ENCODE data around the gene USP34. TPM values are rescaled to one million over a fixed set of nuclear protein-coding genes. Genes with fewer than 3 reads are reported as not detected.

Gene USP34
- total RNA-seq, 1 experiment from 2014 or later = 91.4 TPM

DNA sequence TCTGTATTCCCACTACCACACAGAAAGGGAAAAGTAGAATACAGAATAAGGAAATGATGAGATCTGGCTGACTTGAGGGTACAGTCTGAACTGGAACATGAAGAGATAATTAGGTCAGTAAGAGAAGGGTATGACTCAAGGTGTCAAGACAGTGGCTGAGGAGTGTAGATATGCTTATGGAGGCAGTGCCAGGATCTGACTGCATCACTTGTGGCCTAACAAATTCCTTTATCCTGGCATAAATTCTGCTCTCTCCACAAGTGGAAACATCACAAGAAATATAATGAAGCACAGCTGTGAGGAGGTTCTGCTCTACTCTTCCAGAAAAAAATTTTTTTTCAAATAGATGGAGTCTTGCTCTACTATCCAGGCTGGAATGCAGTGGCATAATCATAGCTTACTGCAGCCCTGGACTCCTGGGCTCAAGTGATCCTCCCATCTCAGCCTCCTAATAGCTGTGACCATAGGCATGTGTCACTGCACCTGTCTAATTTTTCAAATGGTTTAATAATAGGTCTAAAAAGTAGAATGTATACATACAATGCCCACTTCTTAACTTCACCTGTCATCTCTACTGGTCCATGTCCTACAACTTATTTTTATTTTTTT lies 223.6 kb downstream of the USP34 start:
- Histone ChIP-seq H3K27me3 (ENCODE audit: control insufficient read depth, insufficient read depth, low read length) (no peaks in the 10 kb centered on the region), H3K27ac (ENCODE audit: low read length) (no peak overlapping the region), H3K9me3 (ENCODE audit: control insufficient read depth, insufficient read depth, low read depth, low read length) (no peaks in the 10 kb centered on the region), H3K4me3 (ENCODE audit: low read depth in 2 of 2, low read length in 2 of 2) (no peak overlapping the region), H3K4me1 (ENCODE audit: control insufficient read depth, insufficient read depth, low read length) (no peaks in the 10 kb centered on the region), H3K36me3 (ENCODE audit: control insufficient read depth, insufficient read depth, low read length) (peaks cover 37% of the 10 kb centered on the region)
- BruUV-seq (replicated peaks) = no TSS peak
- in situ Hi-C loops (cut with HindIII; ENCODE audit: low pct_unique_long_range_greater_than_20kb, low sequenced_read_pairs) = no loop called here
- ChIA-PET CTCF (no interaction called here), POLR2A (no interaction called here)
- intact Hi-C loops (cut with micrococcal nuclease; ENCODE audit: unreplicated experiment) = no loop called here
- ATAC-seq (peak; percentile 34; the same call in 1 of the 2 replicates), DNase-seq (ENCODE audit: low read depth, low spot score) (no peak)
- no peak for TF ChIP-seq POLR2AphosphoS5 (IDR thresholded peaks at IDR 0.05; ENCODE audit: low read depth, low read length)
- TF ChIP-seq, protein P1, sequence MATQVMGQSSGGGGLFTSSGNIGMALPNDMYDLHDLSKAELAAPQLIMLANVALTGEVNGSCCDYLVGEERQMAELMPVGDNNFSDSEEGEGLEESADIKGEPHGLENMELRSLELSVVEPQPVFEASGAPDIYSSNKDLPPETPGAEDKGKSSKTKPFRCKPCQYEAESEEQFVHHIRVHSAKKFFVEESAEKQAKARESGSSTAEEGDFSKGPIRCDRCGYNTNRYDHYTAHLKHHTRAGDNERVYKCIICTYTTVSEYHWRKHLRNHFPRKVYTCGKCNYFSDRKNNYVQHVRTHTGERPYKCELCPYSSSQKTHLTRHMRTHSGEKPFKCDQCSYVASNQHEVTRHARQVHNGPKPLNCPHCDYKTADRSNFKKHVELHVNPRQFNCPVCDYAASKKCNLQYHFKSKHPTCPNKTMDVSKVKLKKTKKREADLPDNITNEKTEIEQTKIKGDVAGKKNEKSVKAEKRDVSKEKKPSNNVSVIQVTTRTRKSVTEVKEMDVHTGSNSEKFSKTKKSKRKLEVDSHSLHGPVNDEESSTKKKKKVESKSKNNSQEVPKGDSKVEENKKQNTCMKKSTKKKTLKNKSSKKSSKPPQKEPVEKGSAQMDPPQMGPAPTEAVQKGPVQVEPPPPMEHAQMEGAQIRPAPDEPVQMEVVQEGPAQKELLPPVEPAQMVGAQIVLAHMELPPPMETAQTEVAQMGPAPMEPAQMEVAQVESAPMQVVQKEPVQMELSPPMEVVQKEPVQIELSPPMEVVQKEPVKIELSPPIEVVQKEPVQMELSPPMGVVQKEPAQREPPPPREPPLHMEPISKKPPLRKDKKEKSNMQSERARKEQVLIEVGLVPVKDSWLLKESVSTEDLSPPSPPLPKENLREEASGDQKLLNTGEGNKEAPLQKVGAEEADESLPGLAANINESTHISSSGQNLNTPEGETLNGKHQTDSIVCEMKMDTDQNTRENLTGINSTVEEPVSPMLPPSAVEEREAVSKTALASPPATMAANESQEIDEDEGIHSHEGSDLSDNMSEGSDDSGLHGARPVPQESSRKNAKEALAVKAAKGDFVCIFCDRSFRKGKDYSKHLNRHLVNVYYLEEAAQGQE (IDR thresholded peaks at IDR 0.05; ENCODE audit: insufficient read depth in 1 of 2, low read depth in 2 of 2, low read length in 1 of 2) = no peak
- TF ChIP-seq, protein P2, sequence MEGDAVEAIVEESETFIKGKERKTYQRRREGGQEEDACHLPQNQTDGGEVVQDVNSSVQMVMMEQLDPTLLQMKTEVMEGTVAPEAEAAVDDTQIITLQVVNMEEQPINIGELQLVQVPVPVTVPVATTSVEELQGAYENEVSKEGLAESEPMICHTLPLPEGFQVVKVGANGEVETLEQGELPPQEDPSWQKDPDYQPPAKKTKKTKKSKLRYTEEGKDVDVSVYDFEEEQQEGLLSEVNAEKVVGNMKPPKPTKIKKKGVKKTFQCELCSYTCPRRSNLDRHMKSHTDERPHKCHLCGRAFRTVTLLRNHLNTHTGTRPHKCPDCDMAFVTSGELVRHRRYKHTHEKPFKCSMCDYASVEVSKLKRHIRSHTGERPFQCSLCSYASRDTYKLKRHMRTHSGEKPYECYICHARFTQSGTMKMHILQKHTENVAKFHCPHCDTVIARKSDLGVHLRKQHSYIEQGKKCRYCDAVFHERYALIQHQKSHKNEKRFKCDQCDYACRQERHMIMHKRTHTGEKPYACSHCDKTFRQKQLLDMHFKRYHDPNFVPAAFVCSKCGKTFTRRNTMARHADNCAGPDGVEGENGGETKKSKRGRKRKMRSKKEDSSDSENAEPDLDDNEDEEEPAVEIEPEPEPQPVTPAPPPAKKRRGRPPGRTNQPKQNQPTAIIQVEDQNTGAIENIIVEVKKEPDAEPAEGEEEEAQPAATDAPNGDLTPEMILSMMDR (IDR thresholded peaks at IDR 0.05) = no peak
- no peak for TF ChIP-seq TCF7L2 (IDR thresholded peaks at IDR 0.05; ENCODE audit: low read depth, low read length)
- TF ChIP-seq SIN3A (IDR thresholded peaks at IDR 0.05; ENCODE audit: borderline replicate concordance, insufficient read depth, low read depth, low read length) = no peak

DNA sequence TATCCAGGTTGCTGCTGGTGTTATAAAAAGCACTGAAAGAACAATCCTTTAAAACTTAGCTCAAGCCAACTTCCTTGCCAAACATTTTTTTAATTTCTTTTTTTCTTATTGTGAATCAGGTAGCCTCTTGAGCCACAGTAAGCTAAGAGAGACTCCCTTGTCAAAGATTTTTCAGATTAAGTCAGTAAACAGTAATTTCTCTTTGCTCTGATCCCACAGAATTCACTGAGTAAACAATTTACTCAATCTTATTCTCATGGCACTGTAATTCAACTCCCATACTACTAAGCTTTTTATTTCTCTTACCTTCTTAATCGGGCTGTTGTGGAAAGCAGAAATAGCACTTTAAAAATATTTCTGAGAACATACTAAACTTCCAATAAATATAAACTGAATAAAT lies 226.2 kb downstream of the USP34 start:
- POLR2A ChIA-PET = no interaction called here
- CTCF ChIA-PET = no interaction called here
- no TSS peak for BruUV-seq (replicated peaks)

More for the DNA sequence above, 226.2 kb downstream of the USP34 start:
- Histone ChIP-seq H3K4me1 (ENCODE audit: control insufficient read depth, insufficient read depth, low read length) (no peaks in the 10 kb centered on the region), H3K36me3 (ENCODE audit: control insufficient read depth, insufficient read depth, low read length) (peaks cover 28% of the 10 kb centered on the region), H3K27ac (ENCODE audit: low read length) (no peak overlapping the region), H3K4me3 (ENCODE audit: low read depth in 2 of 2, low read length in 2 of 2) (no peak overlapping the region), H3K27me3 (ENCODE audit: control insufficient read depth, insufficient read depth, low read length) (no peaks in the 10 kb centered on the region), H3K9me3 (ENCODE audit: control insufficient read depth, insufficient read depth, low read depth, low read length) (no peaks in the 10 kb centered on the region)
- TF ChIP-seq POLR2AphosphoS5 (IDR thresholded peaks at IDR 0.05; ENCODE audit: low read depth, low read length) = no peak
- TF ChIP-seq SIN3A (IDR thresholded peaks at IDR 0.05; ENCODE audit: borderline replicate concordance, insufficient read depth, low read depth, low read length) = no peak
- TF ChIP-seq, protein P2 (IDR thresholded peaks at IDR 0.05) = no peak
- TF ChIP-seq TCF7L2 (IDR thresholded peaks at IDR 0.05; ENCODE audit: low read depth, low read length) = no peak
- intact Hi-C loops (cut with micrococcal nuclease; ENCODE audit: unreplicated experiment) (no loop called here), in situ Hi-C loops (cut with HindIII; ENCODE audit: low pct_unique_long_range_greater_than_20kb, low sequenced_read_pairs) (no loop called here)
- ATAC-seq = no peak
- DNase-seq (ENCODE audit: low read depth, low spot score) = no peak
